HEK293T (cell line): ENCODE measurements around the gene CYP26C1.

Source experiments
- ARNT ChIP-seq: fragments of 450-650 bp; IDR thresholded peaks from 2 replicates; pipeline ENCODE4 v1.6.1; 2017; ENCODE audit warnings: mild to moderate bottlenecking
- BHLHE40 ChIP-seq: fragments of 450-650 bp; IDR thresholded peaks from 2 replicates; pipeline ENCODE4 v1.6.1; 2016; ENCODE audit warnings: mild to moderate bottlenecking, moderate library complexity, borderline replicate concordance
- FOXA1 ChIP-seq: fragments of 450-650 bp; IDR thresholded peaks from 2 replicates; pipeline ENCODE4 v1.6.1; 2016; ENCODE audit warnings: mild to moderate bottlenecking
- FOXK2 ChIP-seq: fragments of 450-650 bp; IDR thresholded peaks from 2 replicates; pipeline ENCODE4 v1.6.1; 2016; ENCODE audit warnings: mild to moderate bottlenecking
- FOXM1 ChIP-seq: fragments of 450-650 bp; IDR thresholded peaks from 2 replicates; pipeline ENCODE4 v1.6.1; 2017; ENCODE audit warnings: mild to moderate bottlenecking, borderline replicate concordance
- LEF1 ChIP-seq: fragments of 450-650 bp; IDR thresholded peaks from 2 replicates; pipeline ENCODE4 v1.6.1; 2017; ENCODE audit warnings: mild to moderate bottlenecking, borderline replicate concordance
- NFRKB ChIP-seq: fragments of 450-650 bp; IDR thresholded peaks from 2 replicates; pipeline ENCODE4 v1.6.1; 2016; ENCODE audit warnings: mild to moderate bottlenecking, moderate library complexity
- SP1 ChIP-seq: fragments of 450-650 bp; IDR thresholded peaks from 2 replicates; pipeline ENCODE4 v1.6.1; 2017
- SUZ12 ChIP-seq: fragments of 450-650 bp; IDR thresholded peaks from 2 replicates; pipeline ENCODE4 v1.6.1; 2016; ENCODE audit warnings: mild to moderate bottlenecking
- TF ChIP-seq, protein P1 (sequence below): fragments of 450-650 bp; IDR thresholded peaks from 2 replicates; pipeline ENCODE4 v1.6.1; 2016

GRCh38 chr10:93063144-93063976, 2.8 kb downstream of the CYP26C1 start:
- TF ChIP-seq SP1 (no peak), ARNT (no peak), FOXK2 (no peak), LEF1 (no peak), NFRKB (no peak), BHLHE40 (no peak), FOXA1 (no peak), FOXM1 (no peak), SUZ12 (no peak)
- TF ChIP-seq, protein P1, sequence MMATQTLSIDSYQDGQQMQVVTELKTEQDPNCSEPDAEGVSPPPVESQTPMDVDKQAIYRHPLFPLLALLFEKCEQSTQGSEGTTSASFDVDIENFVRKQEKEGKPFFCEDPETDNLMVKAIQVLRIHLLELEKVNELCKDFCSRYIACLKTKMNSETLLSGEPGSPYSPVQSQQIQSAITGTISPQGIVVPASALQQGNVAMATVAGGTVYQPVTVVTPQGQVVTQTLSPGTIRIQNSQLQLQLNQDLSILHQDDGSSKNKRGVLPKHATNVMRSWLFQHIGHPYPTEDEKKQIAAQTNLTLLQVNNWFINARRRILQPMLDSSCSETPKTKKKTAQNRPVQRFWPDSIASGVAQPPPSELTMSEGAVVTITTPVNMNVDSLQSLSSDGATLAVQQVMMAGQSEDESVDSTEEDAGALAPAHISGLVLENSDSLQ = no peak
